Measurements from ENCODE around the gene PEF1. TPM values are rescaled to one million over a fixed set of nuclear protein-coding genes. Genes with fewer than 3 reads are reported as not detected.

Gene PEF1
- total and polyA plus RNA-seq, 2 experiments from 2014 or later: 22.3 to 68.5 TPM

DNA sequence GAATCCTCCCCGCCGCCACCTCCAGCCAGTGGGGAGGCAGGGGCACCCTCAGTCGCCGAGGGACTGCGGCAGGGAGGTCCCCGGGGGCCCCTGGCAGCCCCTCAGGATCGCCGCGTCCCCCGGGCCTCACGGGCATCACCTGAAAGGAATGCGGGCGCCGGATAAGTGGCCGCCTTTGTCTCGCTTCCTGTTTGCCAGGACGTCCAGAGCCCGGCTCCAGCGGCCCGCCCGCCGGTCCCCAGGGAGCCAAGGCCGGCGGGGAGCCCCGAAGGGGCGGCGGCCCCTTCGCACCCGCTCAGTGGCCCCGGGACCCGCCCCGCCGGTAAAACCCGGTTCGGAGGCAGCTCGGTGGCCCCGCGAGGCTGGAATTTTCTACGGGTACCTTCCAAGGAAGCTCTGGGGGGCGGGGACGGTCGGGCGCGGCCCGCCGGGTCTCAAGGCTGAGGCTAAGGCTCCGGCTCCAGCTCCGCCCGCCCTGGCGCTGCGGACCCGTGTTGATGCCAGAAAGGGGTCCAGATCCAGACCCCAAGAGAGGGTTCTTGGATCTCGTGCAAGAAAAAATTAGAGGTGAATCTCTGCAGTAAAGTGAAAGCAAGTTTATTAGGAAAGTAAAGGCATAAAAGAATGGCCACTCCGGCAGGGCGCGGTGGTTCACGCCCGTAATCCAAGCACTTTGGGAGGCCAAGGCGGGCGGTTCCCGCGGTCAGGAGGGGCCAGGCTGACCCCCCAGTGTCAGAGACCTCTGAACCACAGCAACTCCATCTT is 55.7 kb downstream of the PEF1 start:
- TF ChIP-seq POLR2AphosphoS5 (IDR thresholded peaks at IDR 0.05; ENCODE audit: low read depth) (no peak), ZNF114 (CRISPR knock-in tag; IDR thresholded peaks at IDR 0.05) (no peak), EZH2 (IDR thresholded peaks at IDR 0.05; ENCODE audit: low read depth, unreplicated experiment) (no peak), REST (IDR thresholded peaks at IDR 0.05; ENCODE audit: unreplicated experiment) (no peak), ZNF331 (CRISPR knock-in tag; IDR thresholded peaks at IDR 0.05; ENCODE audit: low read depth) (no peak), CREB1 (CRISPR knock-in tag; IDR thresholded peaks at IDR 0.05; ENCODE audit: low read depth) (no peak)
- TF ChIP-seq, protein P1, sequence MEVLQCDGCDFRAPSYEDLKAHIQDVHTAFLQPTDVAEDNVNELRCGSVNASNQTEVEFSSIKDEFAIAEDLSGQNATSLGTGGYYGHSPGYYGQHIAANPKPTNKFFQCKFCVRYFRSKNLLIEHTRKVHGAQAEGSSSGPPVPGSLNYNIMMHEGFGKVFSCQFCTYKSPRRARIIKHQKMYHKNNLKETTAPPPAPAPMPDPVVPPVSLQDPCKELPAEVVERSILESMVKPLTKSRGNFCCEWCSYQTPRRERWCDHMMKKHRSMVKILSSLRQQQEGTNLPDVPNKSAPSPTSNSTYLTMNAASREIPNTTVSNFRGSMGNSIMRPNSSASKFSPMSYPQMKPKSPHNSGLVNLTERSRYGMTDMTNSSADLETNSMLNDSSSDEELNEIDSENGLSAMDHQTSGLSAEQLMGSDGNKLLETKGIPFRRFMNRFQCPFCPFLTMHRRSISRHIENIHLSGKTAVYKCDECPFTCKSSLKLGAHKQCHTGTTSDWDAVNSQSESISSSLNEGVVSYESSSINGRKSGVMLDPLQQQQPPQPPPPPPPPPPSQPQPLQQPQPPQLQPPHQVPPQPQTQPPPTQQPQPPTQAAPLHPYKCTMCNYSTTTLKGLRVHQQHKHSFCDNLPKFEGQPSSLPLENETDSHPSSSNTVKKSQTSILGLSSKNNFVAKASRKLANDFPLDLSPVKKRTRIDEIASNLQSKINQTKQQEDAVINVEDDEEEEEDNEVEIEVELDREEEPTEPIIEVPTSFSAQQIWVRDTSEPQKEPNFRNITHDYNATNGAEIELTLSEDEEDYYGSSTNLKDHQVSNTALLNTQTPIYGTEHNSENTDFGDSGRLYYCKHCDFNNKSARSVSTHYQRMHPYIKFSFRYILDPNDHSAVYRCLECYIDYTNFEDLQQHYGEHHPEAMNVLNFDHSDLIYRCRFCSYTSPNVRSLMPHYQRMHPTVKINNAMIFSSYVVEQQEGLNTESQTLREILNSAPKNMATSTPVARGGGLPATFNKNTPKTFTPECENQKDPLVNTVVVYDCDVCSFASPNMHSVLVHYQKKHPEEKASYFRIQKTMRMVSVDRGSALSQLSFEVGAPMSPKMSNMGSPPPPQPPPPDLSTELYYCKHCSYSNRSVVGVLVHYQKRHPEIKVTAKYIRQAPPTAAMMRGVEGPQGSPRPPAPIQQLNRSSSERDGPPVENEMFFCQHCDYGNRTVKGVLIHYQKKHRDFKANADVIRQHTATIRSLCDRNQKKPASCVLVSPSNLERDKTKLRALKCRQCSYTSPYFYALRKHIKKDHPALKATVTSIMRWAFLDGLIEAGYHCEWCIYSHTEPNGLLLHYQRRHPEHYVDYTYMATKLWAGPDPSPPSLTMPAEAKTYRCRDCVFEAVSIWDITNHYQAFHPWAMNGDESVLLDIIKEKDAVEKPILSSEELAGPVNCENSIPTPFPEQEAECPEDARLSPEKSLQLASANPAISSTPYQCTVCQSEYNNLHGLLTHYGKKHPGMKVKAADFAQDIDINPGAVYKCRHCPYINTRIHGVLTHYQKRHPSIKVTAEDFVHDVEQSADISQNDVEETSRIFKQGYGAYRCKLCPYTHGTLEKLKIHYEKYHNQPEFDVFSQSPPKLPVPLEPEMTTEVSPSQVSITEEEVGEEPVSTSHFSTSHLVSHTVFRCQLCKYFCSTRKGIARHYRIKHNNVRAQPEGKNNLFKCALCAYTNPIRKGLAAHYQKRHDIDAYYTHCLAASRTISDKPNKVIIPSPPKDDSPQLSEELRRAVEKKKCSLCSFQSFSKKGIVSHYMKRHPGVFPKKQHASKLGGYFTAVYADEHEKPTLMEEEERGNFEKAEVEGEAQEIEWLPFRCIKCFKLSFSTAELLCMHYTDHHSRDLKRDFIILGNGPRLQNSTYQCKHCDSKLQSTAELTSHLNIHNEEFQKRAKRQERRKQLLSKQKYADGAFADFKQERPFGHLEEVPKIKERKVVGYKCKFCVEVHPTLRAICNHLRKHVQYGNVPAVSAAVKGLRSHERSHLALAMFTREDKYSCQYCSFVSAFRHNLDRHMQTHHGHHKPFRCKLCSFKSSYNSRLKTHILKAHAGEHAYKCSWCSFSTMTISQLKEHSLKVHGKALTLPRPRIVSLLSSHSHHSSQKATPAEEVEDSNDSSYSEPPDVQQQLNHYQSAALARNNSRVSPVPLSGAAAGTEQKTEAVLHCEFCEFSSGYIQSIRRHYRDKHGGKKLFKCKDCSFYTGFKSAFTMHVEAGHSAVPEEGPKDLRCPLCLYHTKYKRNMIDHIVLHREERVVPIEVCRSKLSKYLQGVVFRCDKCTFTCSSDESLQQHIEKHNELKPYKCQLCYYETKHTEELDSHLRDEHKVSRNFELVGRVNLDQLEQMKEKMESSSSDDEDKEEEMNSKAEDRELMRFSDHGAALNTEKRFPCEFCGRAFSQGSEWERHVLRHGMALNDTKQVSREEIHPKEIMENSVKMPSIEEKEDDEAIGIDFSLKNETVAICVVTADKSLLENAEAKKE (CRISPR knock-in tag; IDR thresholded peaks at IDR 0.05): no peak
- Histone ChIP-seq H3K4me1 (ENCODE audit: insufficient read depth) (peaks cover 26% of the 10 kb centered on the region), H3K9me2 (ENCODE audit: insufficient read depth) (no peaks in the 10 kb centered on the region), H3K36me3 (ENCODE audit: insufficient read depth) (no peaks in the 10 kb centered on the region), H3K4me3 (peak overlapping the region; percentile 64), H2AFZ (peak overlapping the region; percentile 90), H3F3A (replicated peaks; ENCODE audit: low read depth) (peaks cover 5% of the 10 kb centered on the region), H3K4me2 (peak overlapping the region; percentile 82), H3K79me2 (replicated peaks; ENCODE audit: insufficient read depth) (no peaks in the 10 kb centered on the region), H3K27ac (ENCODE audit: low read depth) (0 out of 2 replicates have a peak overlapping the region, but pooled peaks have one; percentile 59), H3K27me3 (ENCODE audit: insufficient read depth) (peaks cover 17% of the 10 kb centered on the region), H4K20me1 (replicated peaks; ENCODE audit: insufficient read depth) (peaks cover 4% of the 10 kb centered on the region; the same call in 1 of the 2 replicates)
- no peaks in the 10 kb centered on the region for H3K9me3 Mint-ChIP-seq
- peaks cover 16% of the 10 kb centered on the region for H3K27me3 Mint-ChIP-seq (ENCODE audit: insufficient read depth, low read depth, poor library complexity)
- H3K36me3 Mint-ChIP-seq (ENCODE audit: low read depth): no peaks in the 10 kb centered on the region
- no peak overlapping the region for H3K27ac Mint-ChIP-seq
- peak; percentile 76 for DNase-seq (ENCODE audit: low spot score)
- H3K4me1 Mint-ChIP-seq: peaks cover 23% of the 10 kb centered on the region
- peak overlapping the region; percentile 60 for H3K4me3 Mint-ChIP-seq
- peak; percentile 57 for ATAC-seq

Data from GM23338 (cell line).